Neural progenitor cell (in vitro differentiated cells): ENCODE measurements around the gene COX10. TPM values are rescaled to one million over a fixed set of nuclear protein-coding genes. Genes with fewer than 3 reads are reported as not detected.

Experiments used
- DNase-seq: peaks from one replicate; pipeline ENCODE4 v3.0.0-alpha.2; 2016; ENCODE audit warnings: low spot score
- H2AFZ ChIP-seq: fragments of 200-600 bp; sonication (generic); replicated peaks from 2 replicates; pipeline ENCODE4 v1.6.1; 2016; ENCODE audit warnings: antibody characterized with exemption
- H3F3A ChIP-seq: fragments of 200-600 bp; sonication (generic); 2 replicates; pipeline ENCODE4 v1.6.1; 2016; ENCODE audit warnings: antibody characterized with exemption, low read depth
- H3K27ac ChIP-seq: fragments of 200-600 bp; sonication (generic); 2 replicates; pipeline ENCODE4 v1.5.1; 2016; ENCODE audit warnings: mild to moderate bottlenecking
- H3K27me3 ChIP-seq: fragments of 200-600 bp; sonication (generic); 2 replicates; pipeline ENCODE4 v1.6.1; 2016; ENCODE audit warnings: mild to moderate bottlenecking, moderate library complexity
- H3K36me3 ChIP-seq: fragments of 200-600 bp; sonication (generic); 2 replicates; pipeline ENCODE4 v1.5.1; 2016
- H3K4me1 ChIP-seq: fragments of 200-600 bp; sonication (generic); 2 replicates; pipeline ENCODE4 v1.6.1; 2016; ENCODE audit warnings: mixed run types
- H3K4me2 ChIP-seq: fragments of 200-600 bp; sonication (generic); 2 replicates; pipeline ENCODE4 v1.6.1; 2016
- H3K4me3 ChIP-seq: fragments of 200-600 bp; sonication (generic); 2 replicates; pipeline ENCODE4 v1.5.1; 2016
- H3K79me2 ChIP-seq: fragments of 200-600 bp; sonication (generic); 2 replicates; pipeline ENCODE4 v1.6.1; 2016; ENCODE audit warnings: low read depth
- H3K9ac ChIP-seq: fragments of 200-600 bp; sonication (generic); 2 replicates; pipeline ENCODE4 v1.6.1; 2016
- H3K9me3 ChIP-seq: fragments of 200-600 bp; sonication (generic); 2 replicates; pipeline ENCODE4 v1.5.1; 2016; ENCODE audit warnings: low read depth
- H4K20me1 ChIP-seq: fragments of 200-600 bp; sonication (generic); 2 replicates; pipeline ENCODE4 v1.6.1; 2016; ENCODE audit warnings: low read depth
- H3K27ac Mint-ChIP-seq: 3 replicates; pipeline ENCODE4 v1.8.0; 2021; ENCODE audit warnings: mixed read lengths
- H3K27me3 Mint-ChIP-seq: 2 replicates; pipeline ENCODE4 v1.8.0; 2022; ENCODE audit warnings: low read depth, mild to moderate bottlenecking, inconsistent platforms, moderate library complexity, mixed read lengths; ENCODE audit not compliant: insufficient read depth
- H3K36me3 Mint-ChIP-seq: 3 replicates; pipeline ENCODE4 v1.8.0; 2021; ENCODE audit warnings: mixed read lengths
- H3K4me1 Mint-ChIP-seq: 3 replicates; pipeline ENCODE4 v1.8.0; 2021; ENCODE audit warnings: mixed read lengths
- H3K4me3 Mint-ChIP-seq: 3 replicates; pipeline ENCODE4 v1.8.0; 2021; ENCODE audit warnings: mild to moderate bottlenecking, moderate library complexity, mixed read lengths
- H3K9me3 Mint-ChIP-seq: 3 replicates; pipeline ENCODE4 v1.8.0; 2020; ENCODE audit warnings: mixed read lengths
- EZH2 ChIP-seq: fragments of 200-600 bp; sonication (generic); IDR thresholded peaks from 2 replicates; pipeline ENCODE4 v1.6.1; 2017; ENCODE audit warnings: antibody characterized with exemption, mild to moderate bottlenecking, moderate library complexity
- EZH2phosphoT487 ChIP-seq: fragments of 200-600 bp; sonication (generic); IDR thresholded peaks from 2 replicates; pipeline ENCODE4 v1.6.1; 2017; ENCODE audit warnings: antibody characterized with exemption
- total RNA-seq: library from RNA; depleted of rRNA; stranded (reverse); fragments of >200 nt; gene quantifications from 2 replicates; pipeline ENCODE4 v1.2.3, GENCODE V29; 2015; ENCODE audit warnings: low replicate concordance
- TF ChIP-seq, protein P1 (sequence below): fragments of 200-600 bp; sonication (generic); IDR thresholded peaks from 2 replicates; pipeline ENCODE4 v1.5.1; 2017; ENCODE audit warnings: antibody characterized with exemption, mild to moderate bottlenecking

COX10 gene
- total RNA-seq, 1 donor from 2014 or later, result 18.0 TPM

- Mint-ChIP-seq H3K36me3 (no peaks in the 10 kb centered on the region), H3K9me3 (no peaks in the 10 kb centered on the region), H3K27me3 (no peaks in the 10 kb centered on the region), H3K4me1 (peaks cover 11% of the 10 kb centered on the region), H3K27ac (no peak overlapping the region), H3K4me3 (no peak overlapping the region)
- no peak for DNase-seq
- Histone ChIP-seq H3K79me2 (peaks cover 23% of the 10 kb centered on the region), H3K27ac (no peak overlapping the region), H4K20me1 (peaks cover 3% of the 10 kb centered on the region), H2AFZ (no peak overlapping the region), H3K27me3 (no peaks in the 10 kb centered on the region), H3K4me2 (no peak overlapping the region), H3K4me1 (peaks cover 4% of the 10 kb centered on the region), H3K36me3 (no peaks in the 10 kb centered on the region), H3K9ac (no peak overlapping the region), H3K4me3 (no peak overlapping the region), H3F3A (no peaks in the 10 kb centered on the region), H3K9me3 (no peaks in the 10 kb centered on the region)
- TF ChIP-seq EZH2phosphoT487, result no peak
- TF ChIP-seq, protein P1, sequence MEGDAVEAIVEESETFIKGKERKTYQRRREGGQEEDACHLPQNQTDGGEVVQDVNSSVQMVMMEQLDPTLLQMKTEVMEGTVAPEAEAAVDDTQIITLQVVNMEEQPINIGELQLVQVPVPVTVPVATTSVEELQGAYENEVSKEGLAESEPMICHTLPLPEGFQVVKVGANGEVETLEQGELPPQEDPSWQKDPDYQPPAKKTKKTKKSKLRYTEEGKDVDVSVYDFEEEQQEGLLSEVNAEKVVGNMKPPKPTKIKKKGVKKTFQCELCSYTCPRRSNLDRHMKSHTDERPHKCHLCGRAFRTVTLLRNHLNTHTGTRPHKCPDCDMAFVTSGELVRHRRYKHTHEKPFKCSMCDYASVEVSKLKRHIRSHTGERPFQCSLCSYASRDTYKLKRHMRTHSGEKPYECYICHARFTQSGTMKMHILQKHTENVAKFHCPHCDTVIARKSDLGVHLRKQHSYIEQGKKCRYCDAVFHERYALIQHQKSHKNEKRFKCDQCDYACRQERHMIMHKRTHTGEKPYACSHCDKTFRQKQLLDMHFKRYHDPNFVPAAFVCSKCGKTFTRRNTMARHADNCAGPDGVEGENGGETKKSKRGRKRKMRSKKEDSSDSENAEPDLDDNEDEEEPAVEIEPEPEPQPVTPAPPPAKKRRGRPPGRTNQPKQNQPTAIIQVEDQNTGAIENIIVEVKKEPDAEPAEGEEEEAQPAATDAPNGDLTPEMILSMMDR, result no peak
- no peak for TF ChIP-seq EZH2
Measured at GRCh38 chr17:14091367-14091766, 22.1 kb downstream of the COX10 start.

DNA sequence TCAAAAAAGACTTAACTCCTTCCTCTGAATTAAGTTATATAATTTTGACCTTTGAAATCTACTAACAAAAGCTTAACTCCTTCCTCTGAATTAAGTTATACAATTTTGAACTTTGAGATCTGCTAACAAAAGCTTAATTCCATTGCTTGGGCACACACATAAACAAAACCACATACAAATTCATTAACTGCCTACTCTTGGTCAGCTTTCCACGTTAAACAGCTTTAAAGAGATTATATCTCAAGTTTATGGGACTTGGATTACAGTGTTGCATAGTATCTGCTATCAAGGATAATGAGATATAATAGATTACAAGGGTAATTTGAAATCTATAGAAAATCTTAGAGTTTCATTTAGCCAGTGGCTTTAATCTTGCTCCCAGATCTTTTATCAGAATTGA, 23.5 kb downstream of the COX10 start:
- H2AFZ ChIP-seq, result no peak overlapping the region
- no peak overlapping the region for H3K4me2 ChIP-seq
- no peak overlapping the region for H3K4me3 Mint-ChIP-seq
- no peak overlapping the region for H3K4me3 ChIP-seq
- H3K9ac ChIP-seq, result no peak overlapping the region
- H3K9me3 ChIP-seq, result no peaks in the 10 kb centered on the region
- no peaks in the 10 kb centered on the region for H3F3A ChIP-seq
- H3K79me2 ChIP-seq, result peaks cover 16% of the 10 kb centered on the region
- H4K20me1 ChIP-seq, result peaks cover 3% of the 10 kb centered on the region
- H3K4me1 Mint-ChIP-seq, result peaks cover 11% of the 10 kb centered on the region
- H3K9me3 Mint-ChIP-seq, result no peaks in the 10 kb centered on the region
- H3K27me3 ChIP-seq, result no peaks in the 10 kb centered on the region
- H3K4me1 ChIP-seq, result peaks cover 4% of the 10 kb centered on the region
- H3K36me3 Mint-ChIP-seq, result no peaks in the 10 kb centered on the region
- no peak overlapping the region for H3K27ac ChIP-seq
- H3K27me3 Mint-ChIP-seq, result no peaks in the 10 kb centered on the region
- no peak overlapping the region for H3K27ac Mint-ChIP-seq
- no peak for DNase-seq
- TF ChIP-seq EZH2 (no peak), EZH2phosphoT487 (no peak)
- TF ChIP-seq, protein P1, result no peak
- H3K36me3 ChIP-seq, result no peaks in the 10 kb centered on the region

- peaks cover 12% of the 10 kb centered on the region for H3K79me2 ChIP-seq
- Mint-ChIP-seq H3K4me3 (no peak overlapping the region), H3K36me3 (no peaks in the 10 kb centered on the region), H3K27me3 (no peaks in the 10 kb centered on the region), H3K27ac (no peak overlapping the region), H3K9me3 (no peaks in the 10 kb centered on the region), H3K4me1 (peaks cover 11% of the 10 kb centered on the region)
- H3K4me2 ChIP-seq, result no peak overlapping the region
- H2AFZ ChIP-seq, result no peak overlapping the region
- no peaks in the 10 kb centered on the region for H3F3A ChIP-seq
- no peaks in the 10 kb centered on the region for H3K9me3 ChIP-seq
- peaks cover 4% of the 10 kb centered on the region for H3K4me1 ChIP-seq
- H3K9ac ChIP-seq, result no peak overlapping the region
- TF ChIP-seq EZH2 (no peak), EZH2phosphoT487 (no peak)
- TF ChIP-seq, protein P1, result no peak
- H3K27me3 ChIP-seq, result no peaks in the 10 kb centered on the region
- H3K4me3 ChIP-seq, result no peak overlapping the region
- H3K27ac ChIP-seq, result no peak overlapping the region
- peaks cover 3% of the 10 kb centered on the region for H4K20me1 ChIP-seq
- DNase-seq, result no peak
- no peaks in the 10 kb centered on the region for H3K36me3 ChIP-seq
Measured at GRCh38 chr17:14094676-14095601, 25.6 kb downstream of the COX10 start.
